IMR-90 (cell line): ENCODE results near the gene SLC9A6. TPM values are rescaled to one million over a fixed set of nuclear protein-coding genes. Genes with fewer than 3 reads are reported as not detected.
A peak's percentile ranks its signal among the peaks of the same experiment; 100 is the strongest.

Experiments
- ATAC-seq: fragments of 200-7000 bp; cut with Tn5 transposase; 2 replicates; pipeline ENCODE4 v1.9.1; 2020; ENCODE audit warnings: low read depth, mild to moderate bottlenecking, moderate library complexity
- BruUV-seq: library from RNA; stranded (reverse); fragments of 400-500 nt; replicated peaks from 2 replicates; lab custom pipeline; 2021; lab: Mats Ljungman, UMichigan
- CTCF ChIA-PET: fragments of 300-600 bp; formaldehyde crosslinking; extraction: SDS; loops from one replicate; lab custom pipeline; 2021; ENCODE audit warnings: antibody characterized with exemption; lab: Yijun Ruan, JAX
- POLR2A ChIA-PET: fragments of 300-600 bp; sonication (Branson Sonifier 250); formaldehyde crosslinking; loops from one replicate; lab custom pipeline; 2022; ENCODE audit warnings: antibody characterized with exemption; ENCODE audit not compliant: unreplicated experiment; lab: Charles Lee
- DNase-seq: peaks from one replicate; pipeline ENCODE4 v3.0.0; 2013
- H2AFZ ChIP-seq: replicated peaks from 2 replicates; pipeline ENCODE3; 2013; ENCODE audit warnings: low read length, mild to moderate bottlenecking; ENCODE audit not compliant: poor library complexity
- H2AK5ac ChIP-seq: 2 replicates; pipeline ENCODE4 v1.6.1; 2013; ENCODE audit warnings: low read depth, low read length, inconsistent platforms
- H2AK9ac ChIP-seq: replicated peaks from 2 replicates; pipeline ENCODE3; 2013; ENCODE audit warnings: mild to moderate bottlenecking, low read depth, low read length, moderate library complexity; ENCODE audit not compliant: poor library complexity
- H2BK120ac ChIP-seq: 2 replicates; pipeline ENCODE4 v1.6.1; 2013; ENCODE audit warnings: low read depth, low read length, inconsistent platforms
- H2BK15ac ChIP-seq: 3 replicates; pipeline ENCODE4 v1.6.1; 2013; ENCODE audit warnings: low read depth, low read length, inconsistent platforms
- H2BK20ac ChIP-seq: 2 replicates; pipeline ENCODE4 v1.6.1; 2013; ENCODE audit warnings: low read depth, mild to moderate bottlenecking, inconsistent platforms, low read length, moderate library complexity
- H2BK5ac ChIP-seq: 2 replicates; pipeline ENCODE4 v1.6.1; 2013; ENCODE audit warnings: mild to moderate bottlenecking, low read depth, low read length, inconsistent platforms; ENCODE audit not compliant: poor library complexity, severe bottlenecking
- H3K14ac ChIP-seq: replicated peaks from 2 replicates; pipeline ENCODE4 v1.6.1; 2013; ENCODE audit warnings: low read depth, low read length, inconsistent platforms
- H3K18ac ChIP-seq: 2 replicates; pipeline ENCODE4 v1.6.1; 2013; ENCODE audit warnings: low read depth, low read length, control low read depth
- H3K23ac ChIP-seq: 2 replicates; pipeline ENCODE4 v1.6.1; 2013; ENCODE audit warnings: low read depth, low read length, inconsistent platforms
- H3K27ac ChIP-seq: 2 replicates; pipeline ENCODE4 v1.5.1; 2013; ENCODE audit warnings: mild to moderate bottlenecking, control low read depth, low read length; ENCODE audit not compliant: insufficient read depth
- H3K27me3 ChIP-seq: 2 replicates; pipeline ENCODE4 v1.6.1; 2013; ENCODE audit warnings: low read length; ENCODE audit not compliant: control insufficient read depth, insufficient read depth
- H3K36me3 ChIP-seq: 2 replicates; pipeline ENCODE4 v1.6.1; 2013; ENCODE audit warnings: low read length, mixed read lengths; ENCODE audit not compliant: control insufficient read depth, insufficient read depth
- H3K4ac ChIP-seq: 2 replicates; pipeline ENCODE4 v1.6.1; 2013; ENCODE audit warnings: low read depth, low read length, inconsistent platforms
- H3K4me1 ChIP-seq: 2 replicates; pipeline ENCODE4 v1.6.1; 2013; ENCODE audit warnings: low read length, mixed read lengths; ENCODE audit not compliant: control insufficient read depth, insufficient read depth
- H3K4me2 ChIP-seq: 2 replicates; pipeline ENCODE4 v1.6.1; 2013; ENCODE audit warnings: low read depth, mild to moderate bottlenecking, control low read depth, low read length, moderate library complexity
- H3K4me3 ChIP-seq: 2 replicates; pipeline ENCODE4 v1.5.1; 2013; ENCODE audit warnings: low read depth, mild to moderate bottlenecking, control low read depth, low read length, moderate library complexity; ENCODE audit not compliant: insufficient read depth
- H3K56ac ChIP-seq: 2 replicates; pipeline ENCODE4 v1.6.1; 2013; ENCODE audit warnings: low read length, inconsistent platforms; ENCODE audit not compliant: insufficient read depth; ENCODE audit errors: extremely low read depth
- H3K79me1 ChIP-seq, 2 experiments: 2 replicates each; pipeline ENCODE4 v1.6.1; 2013; ENCODE audit warnings: low read length in 2 of 2, inconsistent platforms in 1 of 2, low read depth in 1 of 2
- H3K9ac ChIP-seq: 2 replicates; pipeline ENCODE4 v1.6.1; 2013; ENCODE audit warnings: low read depth, low read length, control low read depth
- H3K9me1 ChIP-seq: 2 replicates; pipeline ENCODE4 v1.6.1; 2013; ENCODE audit warnings: low read length, inconsistent platforms; ENCODE audit not compliant: insufficient read depth
- H3K9me3 ChIP-seq: 2 replicates; pipeline ENCODE4 v1.6.1; 2013; ENCODE audit warnings: low read length; ENCODE audit not compliant: control insufficient read depth, insufficient read depth
- H4K20me1 ChIP-seq: 2 replicates; pipeline ENCODE4 v1.6.1; 2013; ENCODE audit warnings: low read length, inconsistent platforms; ENCODE audit not compliant: insufficient read depth
- H4K5ac ChIP-seq: 2 replicates; pipeline ENCODE4 v1.6.1; 2013; ENCODE audit warnings: mild to moderate bottlenecking, low read depth, low read length, control low read depth
- H4K8ac ChIP-seq, 2 experiments: 2 replicates each; pipeline ENCODE4 v1.6.1; 2013; ENCODE audit warnings: low read depth in 2 of 2, low read length in 2 of 2, control low read depth in 1 of 2, inconsistent platforms in 1 of 2
- H4K91ac ChIP-seq: 2 replicates; pipeline ENCODE4 v1.6.1; 2013; ENCODE audit warnings: low read depth, low read length, inconsistent platforms; ENCODE audit not compliant: insufficient read depth
- BHLHE40 ChIP-seq: fragments of 150-350 bp; IDR thresholded peaks from 2 replicates; pipeline ENCODE4 v1.6.1; 2016; ENCODE audit warnings: mild to moderate bottlenecking, low read depth, low read length
- CEBPB ChIP-seq: IDR thresholded peaks from 2 replicates; pipeline ENCODE4 v1.6.1; 2012; ENCODE audit warnings: low read depth, low read length, improper control_type of control experiment
- CHD1 ChIP-seq: IDR thresholded peaks from 2 replicates; pipeline ENCODE4 v1.6.1; 2012; ENCODE audit warnings: low read depth, low read length, improper control_type of control experiment
- CTCF ChIP-seq: conservative IDR thresholded peaks from 2 replicates; pipeline ENCODE4 v1.5.1; 2012; ENCODE audit warnings: mild to moderate bottlenecking, low read depth, low read length, improper control_type of control experiment
- ELK1 ChIP-seq: fragments of 150-350 bp; IDR thresholded peaks from 2 replicates; pipeline ENCODE4 v1.6.1; 2016; ENCODE audit warnings: low read depth, mild to moderate bottlenecking, low read length, moderate library complexity, borderline replicate concordance
- FOS ChIP-seq: fragments of 150-350 bp; IDR thresholded peaks from 2 replicates; pipeline ENCODE4 v1.6.1; 2016; ENCODE audit warnings: low read depth, low read length
- MAFK ChIP-seq: IDR thresholded peaks from 2 replicates; pipeline ENCODE4 v1.6.1; 2012; ENCODE audit warnings: low read depth, low read length, improper control_type of control experiment
- MAZ ChIP-seq: IDR thresholded peaks from 2 replicates; pipeline ENCODE4 v1.6.1; 2012; ENCODE audit warnings: low read depth, mild to moderate bottlenecking, low read length, improper control_type of control experiment, moderate library complexity, borderline replicate concordance
- MXI1 ChIP-seq: IDR thresholded peaks from 2 replicates; pipeline ENCODE4 v1.6.1; 2012; ENCODE audit warnings: low read depth, mild to moderate bottlenecking, low read length, moderate library complexity, borderline replicate concordance
- NFE2L2 ChIP-seq: fragments of 150-350 bp; IDR thresholded peaks from 2 replicates; pipeline ENCODE4 v1.6.1; 2016; ENCODE audit warnings: low read depth, mild to moderate bottlenecking, low read length
- POLR2A ChIP-seq: IDR thresholded peaks from 2 replicates; pipeline ENCODE4 v1.6.1; 2012; ENCODE audit warnings: mild to moderate bottlenecking, low read depth, low read length
- RAD21 ChIP-seq: IDR thresholded peaks from 2 replicates; pipeline ENCODE4 v1.6.1; 2012; ENCODE audit warnings: low read length, improper control_type of control experiment
- RCOR1 ChIP-seq: IDR thresholded peaks from 2 replicates; pipeline ENCODE4 v1.6.1; 2012; ENCODE audit warnings: mild to moderate bottlenecking, low read length, improper control_type of control experiment; ENCODE audit not compliant: insufficient replicate concordance
- RFX5 ChIP-seq: IDR thresholded peaks from 2 replicates; pipeline ENCODE4 v1.8.0; 2012; ENCODE audit warnings: low read depth, mild to moderate bottlenecking, low read length, moderate library complexity
- SMC3 ChIP-seq: fragments of 150-350 bp; IDR thresholded peaks from 2 replicates; pipeline ENCODE4 v1.6.1; 2016; ENCODE audit warnings: low read depth, mild to moderate bottlenecking, antibody characterized with exemption, low read length, moderate library complexity
- dilution Hi-C: fragments of 300-500 bp; cut with HindIII; formaldehyde crosslinking; loops from one replicate; pipeline ENCODE4 v1.14.3; 2018; ENCODE audit warnings: low sequenced_read_pairs; ENCODE audit not compliant: unreplicated experiment
- in situ Hi-C: fragments of 300-500 bp; cut with MboI; formaldehyde crosslinking; loops from 3 replicates; pipeline ENCODE4 v1.14.3; 2019; ENCODE audit warnings: low sequenced_read_pairs, inconsistent platforms, mixed read lengths
- intact Hi-C: fragments of 100-400 bp; cut with micrococcal nuclease; formaldehyde crosslinking; loops from 2 replicates; pipeline ENCODE4 v1.10.0; 2022
- polyA plus RNA-seq, 3 experiments: library from polyadenylated mRNA; depleted of rRNA; stranded (reverse); fragments of >200 nt; gene quantifications; 2 replicates each; pipeline ENCODE4 v1.2.3, GENCODE V29; 2012; ENCODE audit warnings: low replicate concordance in 1 of 3
- total RNA-seq: library from RNA; depleted of rRNA; stranded (reverse); fragments of >200 nt; gene quantifications from 2 replicates; pipeline ENCODE4 v1.2.3, GENCODE V29; 2012
- TF ChIP-seq, protein P1 (sequence below): fragments of 150-350 bp; IDR thresholded peaks from 2 replicates; pipeline ENCODE4 v1.6.1; 2017; ENCODE audit warnings: mild to moderate bottlenecking, antibody characterized with exemption, low read length, low read depth

SLC9A6 gene
- total and polyA plus RNA-seq, 2 of the 4 experiments (the other 2 are of a cell fraction): 6.9 to 19.0 TPM

GRCh38 chrX:136028383-136028984 is 43.2 kb downstream of the SLC9A6 start:
- Histone ChIP-seq H3K23ac (no peak overlapping the region), H3K4me2 (no peak overlapping the region), H3K9me3 (no peaks in the 10 kb centered on the region), H3K56ac (no peak overlapping the region), H3K4me1 (peaks cover 9% of the 10 kb centered on the region), H2AK5ac (no peak overlapping the region), H2BK5ac (no peak overlapping the region), H3K4me3 (no peak overlapping the region), H2AFZ (no peak overlapping the region), H2AK9ac (no peak overlapping the region), H4K91ac (no peak overlapping the region), H3K9ac (no peak overlapping the region), H3K36me3 (no peaks in the 10 kb centered on the region), H3K27ac (no peak overlapping the region), H4K8ac (no peak overlapping the region), H4K20me1 (no peaks in the 10 kb centered on the region; the same call in 1 of the 2 replicates), H3K27me3 (no peaks in the 10 kb centered on the region), H2BK15ac (no peak overlapping the region), H3K9me1 (0 out of 2 replicates have a peak, but pooled peaks cover 3% of the 10 kb centered on the region), H3K4ac (no peak overlapping the region), H2BK120ac (no peak overlapping the region), H3K18ac (no peak overlapping the region), H3K79me1 (no peaks in the 10 kb centered on the region), H3K14ac (no peak overlapping the region), H2BK20ac (no peak overlapping the region), H4K5ac (no peak overlapping the region)
- CTCF ChIA-PET: interaction anchor here (0.6 to 3.0 kb wide), 26 partner anchors 11 to 903 kb away, joined by 3 to 19 read pairs (median 4); partner anchors contain the start of gene SLC9A6
- DNase-seq (peak; percentile 74), ATAC-seq (peak; percentile 75)
- BruUV-seq: no TSS peak
- POLR2A ChIA-PET: no interaction called here
- dilution Hi-C loops (no loop called here), intact Hi-C loops (loop anchor here (1.0 to 10.0 kb wide), 4 partner anchors 181 to 1166 kb away; partner anchors contain the start of gene HTATSF1), in situ Hi-C loops (no loop called here)
- TF ChIP-seq, protein P1, sequence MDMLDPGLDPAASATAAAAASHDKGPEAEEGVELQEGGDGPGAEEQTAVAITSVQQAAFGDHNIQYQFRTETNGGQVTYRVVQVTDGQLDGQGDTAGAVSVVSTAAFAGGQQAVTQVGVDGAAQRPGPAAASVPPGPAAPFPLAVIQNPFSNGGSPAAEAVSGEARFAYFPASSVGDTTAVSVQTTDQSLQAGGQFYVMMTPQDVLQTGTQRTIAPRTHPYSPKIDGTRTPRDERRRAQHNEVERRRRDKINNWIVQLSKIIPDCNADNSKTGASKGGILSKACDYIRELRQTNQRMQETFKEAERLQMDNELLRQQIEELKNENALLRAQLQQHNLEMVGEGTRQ: no peak
- no peak for TF ChIP-seq CHD1
- no peak for TF ChIP-seq ELK1
- TF ChIP-seq CTCF: peak; percentile 80
- no peak for TF ChIP-seq RCOR1
- TF ChIP-seq CEBPB: no peak
- TF ChIP-seq RAD21: peak; percentile 81
- TF ChIP-seq NFE2L2: no peak
- TF ChIP-seq RFX5: no peak
- TF ChIP-seq POLR2A: no peak
- TF ChIP-seq MAFK: no peak
- peak; percentile 77 for TF ChIP-seq SMC3
- TF ChIP-seq MXI1: no peak
- TF ChIP-seq FOS: no peak
- no peak for TF ChIP-seq MAZ
- TF ChIP-seq BHLHE40: no peak
